ENCODE data around the gene KRTAP10-11.
"Not testable (repeated sequence)": the region's sequence is repeated elsewhere in the genome, so short reads cannot be mapped to it uniquely, and the experiment has no call there.

The KRTAP10-11 gene

DNA sequence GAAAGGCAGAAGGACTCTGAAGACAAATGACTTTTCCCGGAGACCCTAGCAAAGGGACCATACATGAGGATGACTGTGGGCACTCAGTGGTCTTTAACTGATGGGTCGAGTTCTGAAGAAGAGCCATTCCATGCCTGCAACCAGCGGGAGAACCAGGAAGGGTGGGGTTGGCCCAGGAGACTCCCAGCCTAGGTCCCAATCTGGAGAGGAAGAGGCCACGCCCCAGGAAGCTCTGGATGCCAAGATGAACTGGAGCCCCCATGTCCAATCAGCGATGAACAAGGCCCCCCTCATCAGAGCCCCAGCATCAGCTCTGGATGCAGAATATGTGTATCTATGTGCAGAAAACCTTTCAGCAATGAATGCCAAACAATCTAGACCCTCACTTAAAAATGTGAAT, 5.5 kb upstream of the KRTAP10-11 start:
- no peak for DNase-seq

DNA sequence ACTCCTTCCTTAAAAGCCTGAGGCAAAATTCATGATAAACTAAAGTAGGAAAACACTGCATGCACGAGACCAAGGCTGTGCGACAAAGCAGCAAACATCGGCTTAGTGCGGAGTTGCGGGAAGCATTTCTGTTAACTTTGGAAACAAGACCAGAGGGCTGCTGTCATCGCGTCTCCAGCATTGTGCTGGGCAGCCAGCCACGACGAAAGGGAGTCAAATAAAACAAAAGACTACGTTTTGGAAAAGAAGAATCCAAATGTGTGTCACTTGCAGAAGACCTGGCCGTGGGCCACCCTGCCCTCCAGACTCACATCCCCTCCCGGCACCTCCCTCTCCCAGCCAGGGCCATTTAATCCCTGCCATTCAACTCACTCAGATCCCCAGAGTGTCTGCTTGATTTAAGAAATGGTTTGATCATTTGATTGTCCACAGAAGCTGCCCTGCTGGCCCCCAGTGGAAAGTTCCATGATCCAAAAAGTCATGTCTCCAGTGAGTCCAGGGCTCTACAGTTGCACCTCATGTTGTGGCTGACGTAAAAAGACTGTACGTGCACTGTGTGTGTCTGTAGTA, 2.4 kb upstream of the KRTAP10-11 start:
- DNase-seq = no peak

DNA sequence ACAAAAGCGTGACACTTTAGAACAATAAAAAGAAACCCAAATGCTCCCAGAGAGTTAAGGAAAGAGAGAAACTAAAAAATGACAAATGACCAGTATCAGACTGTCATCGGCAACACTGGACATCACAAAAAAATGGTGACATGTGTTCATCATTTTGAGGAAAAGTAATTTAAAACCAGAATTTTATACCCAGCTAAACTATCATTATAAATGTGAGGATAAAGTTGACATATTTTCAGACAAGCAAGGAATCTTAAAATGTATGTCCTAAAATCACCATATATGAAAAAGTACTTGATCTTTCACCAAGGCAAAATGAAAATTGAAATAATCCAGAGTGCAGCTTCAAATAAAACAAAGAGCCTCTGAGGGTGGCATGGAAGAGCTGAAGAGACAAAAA, 1.3 kb upstream of the KRTAP10-11 start:
- no peak for DNase-seq

DNA sequence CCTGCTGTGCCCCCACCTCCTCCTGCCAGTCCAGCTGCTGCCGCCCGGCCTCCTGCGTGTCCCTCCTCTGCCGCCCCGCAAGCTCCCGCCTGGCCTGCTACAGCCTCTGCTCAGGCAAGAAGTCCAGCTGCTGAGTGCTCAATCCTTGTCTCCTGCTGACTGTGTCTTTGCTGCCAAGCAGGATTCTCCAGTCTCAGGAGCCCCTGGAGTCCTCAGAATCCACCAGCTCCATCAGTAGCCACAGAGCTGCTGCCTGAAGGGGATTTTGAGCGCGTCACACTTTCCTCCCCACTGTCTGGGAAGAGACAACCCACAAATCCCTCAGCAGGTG, 973 bp downstream of the KRTAP10-11 start:
- DNase-seq = no peak

DNA sequence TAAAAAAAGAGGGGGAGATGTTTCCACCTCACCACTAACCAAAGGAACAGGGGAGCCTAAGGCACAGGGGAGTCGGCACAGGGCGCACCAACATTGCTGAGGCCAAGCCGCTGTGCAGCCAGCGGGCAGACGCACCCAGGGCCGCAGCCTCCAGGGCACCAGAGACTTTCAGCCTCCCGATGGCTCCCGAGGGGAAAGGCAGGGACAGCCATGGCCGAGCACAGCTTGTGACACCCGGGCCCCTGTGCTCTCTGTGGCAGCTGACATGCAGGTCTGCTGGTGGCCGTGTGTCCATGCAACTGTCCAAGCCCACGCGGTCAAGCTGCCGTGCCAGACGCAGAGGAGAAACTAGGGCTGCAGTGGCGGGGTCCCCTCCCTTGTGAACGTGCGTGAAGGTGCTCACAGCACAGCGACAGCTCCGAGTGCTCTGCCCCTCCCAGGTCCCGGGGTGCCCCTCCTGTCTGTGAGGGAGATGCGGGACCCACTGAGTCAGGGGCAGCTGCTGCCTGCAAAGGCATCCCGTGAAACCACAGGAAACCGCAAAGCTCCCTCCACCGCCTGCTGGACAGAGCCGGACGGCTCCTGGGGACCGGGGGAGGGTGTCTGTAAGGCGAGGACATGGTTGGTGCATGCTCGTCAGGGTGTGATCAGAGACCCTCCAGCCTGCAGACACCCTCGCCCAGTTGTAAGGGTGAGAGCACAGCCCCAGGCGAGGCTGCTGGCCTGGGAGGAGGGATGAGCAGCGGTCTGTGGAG, 2.5 kb downstream of the KRTAP10-11 start:
- no peak for DNase-seq

DNA sequence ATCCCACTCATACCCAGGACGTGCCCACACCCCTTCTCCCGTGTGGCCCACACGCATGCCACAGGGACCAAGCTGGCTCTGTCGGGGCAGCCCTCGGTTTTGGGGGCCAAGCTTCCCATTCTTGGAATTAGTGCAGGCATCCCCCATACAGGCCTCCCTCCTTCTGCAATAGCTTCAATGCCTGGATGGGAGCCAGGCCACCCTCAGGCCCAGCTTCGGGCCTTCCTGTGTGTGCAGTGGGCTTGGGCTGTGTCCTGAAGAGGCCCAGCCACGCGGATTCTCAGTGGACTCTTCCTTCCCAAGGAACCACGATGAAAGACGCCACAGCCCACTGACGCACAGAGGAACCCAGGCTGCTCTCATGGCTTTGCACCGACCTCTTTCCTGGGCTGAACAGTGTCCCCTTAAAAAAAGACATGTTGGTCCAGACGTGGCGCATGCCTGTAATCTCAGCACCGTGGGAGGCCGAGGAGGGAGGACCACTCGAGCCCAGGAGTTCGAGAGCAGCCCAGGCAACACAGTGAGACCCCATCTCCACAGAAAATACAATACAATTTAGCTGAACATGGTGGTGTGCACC, 3.4 kb downstream of the KRTAP10-11 start:
- DNase-seq = no peak

DNA sequence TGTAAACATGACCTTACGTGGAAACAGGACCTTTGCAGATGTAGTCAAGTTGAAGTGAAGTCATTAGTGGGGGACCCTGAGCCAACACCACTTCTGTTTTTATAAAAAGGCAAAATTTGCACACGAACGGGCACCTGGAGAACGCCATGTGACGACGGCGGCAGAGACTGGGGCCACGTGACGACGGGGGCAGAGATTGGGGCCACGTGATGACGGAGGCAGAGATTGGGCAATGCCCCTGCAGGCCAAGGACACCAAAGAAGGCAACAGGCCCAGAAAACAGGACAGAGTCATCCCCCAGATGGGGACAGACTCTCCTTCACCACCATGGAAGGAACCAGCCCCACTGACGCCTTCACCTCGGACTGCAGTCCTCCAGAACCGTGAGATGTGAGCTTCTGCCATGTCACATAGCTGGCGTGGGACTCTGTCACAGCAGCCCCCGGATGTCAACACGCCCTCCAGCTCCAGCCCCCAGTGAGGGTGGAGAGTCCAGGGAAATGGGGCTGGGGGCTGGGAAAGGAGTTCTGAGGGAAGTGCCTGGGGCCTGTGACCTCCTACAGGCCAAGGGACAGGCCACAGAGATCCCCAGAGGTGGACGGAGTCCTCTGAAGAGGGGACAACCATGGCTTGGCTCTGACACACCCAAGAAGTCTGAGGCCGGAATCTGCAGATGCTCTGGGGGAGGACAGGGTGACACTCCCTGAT, 4.2 kb downstream of the KRTAP10-11 start:
- DNase-seq = no peak

DNA sequence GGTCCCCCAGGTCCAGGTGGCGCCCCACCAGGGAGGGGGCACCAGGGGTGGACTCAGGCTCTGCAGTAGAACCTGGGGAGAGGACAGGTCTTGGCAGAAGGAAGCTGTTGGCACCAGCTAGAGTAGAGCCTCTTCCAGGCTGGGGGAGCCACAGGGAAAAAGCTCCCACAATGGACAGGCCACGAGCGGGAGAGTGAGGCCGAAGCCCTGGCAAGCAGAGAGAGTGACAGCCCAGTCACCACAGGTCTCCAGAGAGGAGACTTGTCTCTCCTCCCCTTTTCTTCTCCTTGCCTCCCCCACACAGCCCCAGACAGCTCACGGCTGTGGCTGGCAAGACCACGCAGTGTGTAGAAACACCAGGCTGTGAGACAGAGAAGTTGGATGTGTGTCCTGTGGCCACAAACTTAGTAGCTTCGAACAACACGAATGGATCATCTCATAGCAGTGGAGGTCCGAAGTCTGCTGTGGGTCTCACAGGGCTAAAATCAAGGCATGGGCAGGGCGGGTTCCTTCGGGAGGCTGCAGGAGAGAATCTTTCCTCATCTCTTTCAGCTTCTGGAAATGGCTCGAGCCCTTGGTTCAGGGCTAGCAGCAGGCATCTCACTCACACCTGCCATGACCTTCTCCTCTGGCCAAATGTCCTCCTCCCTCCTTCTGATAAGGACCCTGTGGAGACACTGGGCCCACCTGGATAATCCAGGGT, 4.9 kb downstream of the KRTAP10-11 start:
- no peak for DNase-seq

DNA sequence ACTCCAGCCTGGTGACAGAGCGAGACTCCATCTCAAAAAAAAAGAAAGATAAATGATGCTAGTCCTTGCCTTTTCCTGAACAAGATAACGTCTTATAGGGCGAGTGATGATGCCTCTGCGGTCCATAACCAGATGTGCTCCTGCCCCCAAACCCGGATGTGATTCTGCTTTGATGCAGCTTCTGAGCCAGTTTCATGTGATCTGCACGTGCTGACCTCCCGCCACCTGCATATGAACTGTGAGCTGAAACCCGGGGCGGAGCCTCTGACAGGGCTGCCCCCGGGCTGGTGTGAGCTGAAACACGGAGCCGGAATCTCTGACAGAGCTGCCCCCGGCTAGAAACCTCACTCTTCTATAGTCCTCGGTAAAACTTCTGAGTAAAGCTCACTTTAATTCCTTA, 6.9 kb downstream of the KRTAP10-11 start:
- DNase-seq = no peak

DNA sequence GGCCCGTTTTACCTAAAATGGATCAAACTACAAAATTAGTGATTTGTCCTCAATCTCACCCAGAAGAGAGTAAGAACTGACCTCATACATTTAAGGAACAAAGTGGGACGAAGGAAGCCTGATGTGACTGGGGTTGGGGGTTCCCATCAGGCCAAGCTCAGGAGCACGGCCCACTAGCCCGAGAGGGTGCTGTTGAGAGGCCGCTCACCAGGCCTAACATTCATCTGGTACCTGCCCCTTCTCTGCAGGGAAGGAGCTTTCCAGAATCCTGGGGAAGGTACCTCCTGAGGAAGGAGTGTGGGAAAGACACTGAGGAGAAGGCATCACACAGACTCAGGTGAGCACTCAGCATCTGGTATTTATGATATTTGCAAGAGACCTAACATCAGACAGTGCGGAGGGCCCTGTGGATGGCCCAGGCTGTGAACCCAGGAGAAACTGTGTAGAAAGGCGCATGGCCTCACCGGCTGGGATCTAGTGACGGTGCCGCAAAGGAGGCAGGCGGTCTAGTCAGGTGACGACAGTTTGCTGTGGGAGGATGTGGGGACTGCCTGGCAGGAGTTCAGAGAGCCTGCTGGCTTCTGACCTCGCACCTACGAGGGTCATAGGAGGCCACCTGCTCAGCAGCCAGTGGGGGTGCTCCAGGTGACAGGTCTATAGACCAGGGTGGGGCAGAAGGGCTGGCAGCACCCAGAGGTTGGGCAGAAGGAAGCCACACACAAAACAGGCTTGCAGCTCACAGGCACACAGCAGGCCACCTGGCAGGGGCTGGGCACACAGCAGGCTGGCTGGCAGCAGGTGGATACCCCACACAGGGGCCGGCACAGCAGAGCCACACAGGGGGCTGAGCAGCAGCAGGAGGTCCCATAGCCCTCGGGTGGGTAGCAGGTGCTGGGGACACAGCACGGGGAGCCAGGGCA, 7.7 kb downstream of the KRTAP10-11 start:
- no peak for DNase-seq

DNA sequence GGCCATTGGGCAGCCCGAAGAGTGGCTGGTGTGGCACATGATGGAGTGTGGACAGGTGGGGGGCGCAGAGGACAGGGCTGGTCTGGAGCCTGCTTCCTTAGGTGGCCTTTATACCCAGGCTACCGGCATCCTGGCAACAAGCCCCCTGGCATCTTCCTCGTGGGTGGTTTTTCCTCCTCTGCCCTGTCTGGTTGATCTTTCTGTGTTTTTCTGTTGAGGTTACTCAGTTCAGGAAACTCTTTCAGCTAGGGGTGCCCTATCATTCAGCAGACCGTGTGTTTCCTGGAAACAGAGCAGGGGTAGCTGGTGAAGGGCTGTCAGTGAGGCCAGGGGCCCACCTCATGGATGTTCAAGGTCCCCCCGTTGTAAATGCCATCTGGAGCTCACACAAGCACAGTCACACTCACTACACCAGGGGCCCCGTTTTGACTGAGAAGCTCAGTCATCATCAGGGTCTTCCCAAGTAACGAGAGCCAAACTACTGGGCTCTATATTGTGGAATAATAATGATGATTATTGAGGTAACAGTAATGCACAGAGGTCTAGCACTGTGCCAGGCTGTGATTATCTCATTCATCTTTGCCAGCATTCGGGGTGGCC, 8.5 kb downstream of the KRTAP10-11 start, which contains the start of gene KRTAP12-4:
Gene KRTAP12-4 (minus strand): TSS at position 84 of the 600 bp plus-strand sequence. CDS start 45 bp downstream, at position 39.
- DNase-seq = no peak

- DNase-seq = no peak
Observed at GRCh38 chr21:44656868-44657267, 10.7 kb downstream of the KRTAP10-11 start.

DNA sequence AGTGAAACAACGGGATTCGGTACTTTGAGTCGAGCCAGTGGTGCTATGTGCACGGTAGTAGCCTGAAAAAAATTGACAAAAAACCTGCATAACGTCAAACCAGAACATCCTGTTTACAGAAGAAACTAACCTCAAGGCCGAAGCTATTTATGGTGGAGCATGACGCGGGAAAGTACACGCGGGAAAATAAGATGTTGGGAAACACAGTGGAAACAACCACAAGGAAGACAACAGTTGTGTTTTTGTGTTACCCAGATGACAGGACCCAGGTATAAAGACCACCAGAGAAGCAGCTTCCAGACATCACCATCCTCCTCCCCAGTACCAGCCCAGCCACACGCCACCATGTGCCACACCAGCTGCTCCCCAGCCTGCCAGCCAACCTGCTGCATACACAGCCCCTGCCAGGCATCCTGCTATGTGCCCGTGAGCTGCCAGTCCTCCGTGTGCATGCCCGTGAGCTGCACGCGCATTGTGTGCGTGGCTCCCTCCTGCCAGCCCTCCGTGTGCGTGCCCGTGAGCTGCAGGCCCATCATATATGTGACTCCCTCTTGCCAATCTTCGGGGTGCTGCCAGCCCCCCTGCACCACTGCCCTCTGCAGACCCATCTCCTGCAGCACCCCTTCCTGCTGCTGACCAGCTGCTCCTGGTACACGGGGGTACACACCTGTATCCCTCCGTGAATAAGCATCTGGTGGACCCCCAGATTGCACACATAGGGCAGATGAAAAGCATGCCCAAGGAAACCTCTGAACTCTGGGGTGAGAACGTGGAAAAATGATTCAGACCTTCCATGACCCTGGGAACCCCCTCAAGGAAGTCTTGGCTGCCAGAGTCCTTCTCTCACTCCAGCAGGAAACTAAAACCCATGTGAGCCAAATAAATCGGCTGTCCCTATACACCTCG, 11.7 kb downstream of the KRTAP10-11 start, which contains the start of gene KRTAP12-3:
Gene KRTAP12-3 (plus strand): TSS at position 298 of the 906 bp plus-strand sequence. CDS start 48 bp downstream, at position 346.
- DNase-seq = no peak

DNA sequence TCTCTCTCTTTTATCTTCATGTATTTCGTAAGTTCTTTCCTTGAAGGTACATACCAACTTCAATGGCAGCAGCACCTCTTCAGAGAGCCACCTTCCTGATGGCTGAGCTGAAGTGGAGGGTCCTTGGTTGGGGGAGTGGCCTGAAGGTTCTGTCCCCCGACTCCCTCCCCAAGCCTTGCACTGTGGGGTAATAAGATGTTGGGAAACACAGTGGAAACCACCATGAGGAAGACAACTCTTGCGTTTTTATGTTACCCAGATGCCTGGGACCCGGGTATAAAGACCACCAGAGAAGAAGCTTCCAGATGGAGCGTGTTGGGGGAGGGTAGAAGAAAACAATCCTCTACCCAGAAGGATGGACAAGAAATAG, 12.3 kb downstream of the KRTAP10-11 start:
- DNase-seq = no peak

DNA sequence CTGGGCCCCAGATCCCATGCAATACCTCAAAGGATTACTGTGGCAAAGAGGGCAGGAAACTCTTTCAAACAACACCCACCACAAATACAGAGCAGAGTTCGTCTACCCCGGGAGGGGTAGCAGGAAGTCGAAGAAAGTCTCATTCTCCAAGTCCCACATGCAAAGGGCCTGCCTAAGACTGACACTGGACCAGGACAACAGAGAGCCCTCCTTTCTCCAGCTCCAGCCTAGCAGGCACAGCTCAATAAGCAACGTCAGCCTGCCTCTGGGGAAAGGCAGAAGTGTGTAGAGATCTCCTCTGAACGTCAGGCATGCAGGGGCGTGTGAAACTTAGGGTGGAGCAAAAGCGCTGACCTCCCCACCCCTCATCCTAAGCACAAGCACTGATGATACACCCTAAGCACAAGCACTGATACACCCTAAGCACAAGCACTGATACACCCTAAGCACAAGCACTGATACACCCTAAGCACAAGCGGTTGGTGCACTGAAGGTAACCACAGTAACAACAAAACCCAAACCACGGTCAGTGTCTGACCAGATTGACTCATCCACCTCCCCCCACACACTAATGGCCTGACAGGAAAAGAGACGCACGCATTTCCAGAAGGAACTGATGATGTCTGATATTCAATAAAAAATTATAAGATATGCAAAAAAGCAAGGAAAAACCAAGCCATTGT, 12.8 kb downstream of the KRTAP10-11 start:
- DNase-seq = no peak

- DNase-seq = not testable (repeated sequence)
Observed at GRCh38 chr21:44661567-44661966, 15.4 kb downstream of the KRTAP10-11 start.

DNA sequence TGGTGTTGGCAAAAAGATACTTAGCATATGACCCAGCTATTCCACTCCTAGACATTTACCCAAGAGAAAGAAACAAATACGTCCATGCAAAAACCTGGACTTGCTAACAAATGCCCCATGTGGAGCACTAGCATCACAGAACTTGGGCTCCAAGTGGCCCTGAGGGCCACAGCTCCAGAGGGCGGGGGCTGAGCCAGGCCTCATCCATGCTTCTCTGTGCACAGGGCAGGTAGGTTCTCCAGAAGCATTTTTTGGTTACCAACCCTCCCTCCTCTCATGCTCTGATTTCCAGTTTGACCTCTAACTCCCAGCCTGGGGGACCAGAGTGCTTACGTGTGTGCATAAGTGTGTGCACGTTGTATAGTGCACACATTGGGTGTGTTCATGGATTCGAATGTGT, 18.5 kb downstream of the KRTAP10-11 start:
- DNase-seq = no peak

- DNase-seq = no peak
Observed at GRCh38 chr21:44666401-44667320, 20.4 kb downstream of the KRTAP10-11 start, which contains the start of gene KRTAP12-2. KRTAP12-2 (minus strand) TSS chr21:44666927; CDS start chr21:44666886, 41 bp downstream.

Data from suppressor macrophage treated with lipopolysaccharide for 1 hour (primary cell).